Activated gamma-delta T cell treated with anti-CD3 and anti-CD28 coated beads, Interleukin-2, amount 50 U/mL, for 16 hours (primary cell): Measurements from ENCODE around the gene BAD.
"Not testable (repeated sequence)": the region's sequence is repeated elsewhere in the genome, so short reads cannot be mapped to it uniquely, and the experiment has no call there.

Experiments
- DNase-seq: peaks from one replicate; pipeline ENCODE4 v3.0.0-alpha.2; 2020; ENCODE audit warnings: low read depth

The BAD gene

DNA sequence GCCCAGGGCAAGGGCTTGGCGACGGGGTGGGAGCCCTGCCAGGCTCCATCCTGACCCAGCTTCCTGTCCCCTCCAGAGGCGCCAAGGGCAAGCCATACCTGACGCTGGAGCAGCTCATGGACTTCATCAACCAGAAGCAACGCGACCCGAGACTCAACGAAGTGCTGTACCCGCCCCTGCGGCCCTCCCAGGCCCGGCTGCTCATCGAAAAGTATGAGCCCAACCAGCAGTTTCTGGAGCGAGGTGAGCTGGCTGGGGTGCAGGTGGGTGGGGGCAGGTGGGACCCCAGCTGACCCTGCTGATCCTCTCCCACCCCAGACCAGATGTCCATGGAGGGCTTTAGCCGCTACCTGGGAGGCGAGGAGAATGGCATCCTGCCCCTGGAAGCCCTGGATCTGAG is 28.2 kb downstream of the BAD start:
- no peak for DNase-seq

GRCh38 chr11:64255135-64256128 is 29.0 kb downstream of the BAD start:
- no peak for DNase-seq

DNA sequence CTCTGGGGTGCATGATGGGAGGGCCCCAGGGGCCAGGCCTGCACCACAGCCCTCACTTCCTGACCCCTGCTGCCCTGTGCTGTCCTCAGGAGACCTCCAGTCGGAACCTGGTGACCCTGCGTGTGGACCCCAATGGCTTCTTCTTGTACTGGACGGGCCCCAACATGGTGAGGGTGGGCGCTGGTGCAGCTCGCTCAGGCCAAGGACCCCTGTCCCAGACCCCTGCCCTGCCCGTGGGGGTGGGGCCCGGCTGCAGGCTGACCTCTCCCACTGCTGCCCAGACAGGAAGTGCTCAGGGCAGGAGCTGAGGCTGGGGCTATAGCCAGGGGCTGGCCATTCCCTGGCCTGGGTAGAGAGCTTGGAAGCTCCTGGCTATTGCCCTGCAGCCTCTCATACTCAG is 30.1 kb downstream of the BAD start:
- no peak for DNase-seq

- DNase-seq: no peak
These were observed 31.0 kb downstream of the BAD start for GRCh38 chr11:64253481-64253880.

DNA sequence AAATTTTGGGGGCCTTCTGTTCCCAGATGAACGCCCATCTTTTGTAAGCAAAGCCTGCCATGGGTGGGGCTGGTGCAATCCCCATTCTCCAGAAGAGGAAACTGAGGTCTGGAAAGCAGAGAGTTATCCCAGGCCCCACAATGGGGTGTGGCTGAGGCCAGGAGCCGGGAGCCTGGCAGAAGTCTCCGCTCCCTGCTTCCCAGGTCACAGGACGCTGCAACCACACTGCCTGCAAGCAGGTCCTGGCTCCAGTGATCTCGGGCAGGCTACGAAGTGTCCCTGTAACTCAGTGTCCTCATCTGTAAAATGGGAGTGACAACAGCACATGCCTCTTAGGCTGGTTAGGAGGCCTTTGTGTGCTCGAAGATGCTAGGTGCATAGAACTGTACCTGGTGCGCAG is 31.4 kb downstream of the BAD start:
- no peak for DNase-seq

DNA sequence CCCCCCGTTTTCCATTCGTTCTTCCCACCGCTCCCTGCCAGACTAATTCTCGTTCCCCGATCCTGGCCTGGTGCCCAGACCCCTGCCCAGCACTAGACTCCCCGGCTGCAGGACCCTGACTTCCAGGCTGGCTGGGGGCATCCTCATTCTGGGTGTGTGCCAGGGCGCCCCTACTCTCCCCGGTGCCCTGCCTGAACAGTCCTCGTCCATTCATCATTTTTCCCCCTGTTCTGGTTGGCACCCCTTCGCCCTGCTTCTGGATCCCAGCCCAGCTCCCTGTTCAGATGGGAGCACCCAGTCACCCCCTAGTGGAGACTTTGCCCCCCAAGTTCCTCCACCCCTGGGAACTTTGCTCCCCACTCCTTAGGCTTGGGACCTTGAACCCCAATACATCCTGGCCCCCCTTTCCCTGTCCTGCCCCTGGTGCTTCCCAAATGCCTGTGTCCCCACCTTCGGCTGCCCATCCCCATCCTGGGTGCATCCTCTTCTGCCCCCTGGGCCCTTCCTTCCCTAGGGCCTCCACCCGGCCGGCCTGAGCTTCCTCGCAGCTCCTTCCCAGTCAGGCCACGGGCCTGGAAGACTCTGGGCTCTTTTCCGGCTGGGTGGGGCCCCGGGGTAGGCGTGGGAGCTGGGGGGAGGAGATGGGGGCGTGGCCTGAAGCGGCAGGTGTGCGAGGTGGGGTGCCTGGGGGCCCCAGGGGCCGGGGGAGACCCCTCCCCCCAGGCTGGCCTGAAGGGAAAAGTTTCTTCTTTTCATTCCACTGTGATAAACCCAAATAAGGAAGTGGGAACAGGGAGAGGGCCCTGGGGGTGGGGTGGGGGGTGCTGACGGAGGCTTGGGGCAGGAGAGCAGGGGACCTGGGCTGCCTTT is 32.2 kb downstream of the BAD start:
- DNase-seq: no peak

DNA sequence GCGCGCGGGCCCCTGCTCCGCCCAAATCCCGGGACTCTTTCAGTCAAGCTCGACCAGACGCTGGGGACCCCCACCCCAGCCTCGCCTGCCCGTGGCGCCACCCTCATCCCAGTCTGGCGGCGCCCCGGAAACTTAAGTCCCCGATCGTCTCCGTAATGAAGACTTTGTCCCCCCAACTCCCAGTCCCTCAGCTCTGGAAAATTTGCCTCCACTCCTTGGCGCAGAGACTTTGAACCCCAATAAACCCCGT is 32.8 kb downstream of the BAD start:
- DNase-seq: no peak

DNA sequence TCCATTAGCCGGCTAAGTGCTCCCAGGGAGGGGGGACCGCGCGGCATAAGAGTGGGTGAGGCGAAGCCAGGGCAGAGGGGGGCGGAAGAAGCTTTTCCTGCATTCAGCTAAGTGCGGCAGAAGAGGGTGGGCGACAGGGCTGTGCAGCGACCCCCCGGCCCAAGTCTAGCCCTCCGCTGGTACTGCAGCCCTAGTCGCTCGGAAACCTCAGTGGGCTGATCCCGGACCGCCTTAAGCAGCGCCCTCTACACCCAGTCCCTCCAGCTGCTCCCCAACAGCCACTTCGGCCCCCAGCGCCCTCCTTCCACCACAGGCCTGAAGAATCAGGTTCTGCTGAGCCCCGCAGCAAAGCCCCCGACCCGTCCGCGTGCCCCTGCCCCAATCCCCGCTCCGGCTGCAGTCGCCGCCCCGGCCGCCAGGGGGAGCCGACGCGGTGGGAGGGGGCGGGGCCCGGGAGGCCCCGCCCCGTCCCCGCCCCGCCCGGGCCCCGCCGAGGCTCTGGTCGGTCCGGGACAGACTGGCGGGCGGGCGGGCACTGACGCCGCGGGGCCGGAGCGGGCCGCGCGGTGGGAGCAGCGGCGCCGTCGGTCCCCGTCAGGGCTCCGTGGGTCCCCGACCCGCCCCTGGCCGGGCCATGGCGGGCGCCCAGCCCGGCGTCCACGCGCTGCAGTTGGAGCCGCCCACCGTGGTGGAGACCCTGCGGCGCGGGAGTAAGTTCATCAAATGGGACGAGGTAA is 33.3 kb downstream of the BAD start, which contains the start of gene PLCB3:
PLCB3 (plus strand) TSS at position 515 of the 737 bp plus-strand sequence; CDS start at position 635, 120 bp downstream.
- peak; percentile 51 for DNase-seq

- DNase-seq: no peak
These were observed 34.0 kb downstream of the BAD start for GRCh38 chr11:64250415-64251015.

- no peak for DNase-seq
These were observed 34.7 kb downstream of the BAD start for GRCh38 chr11:64249563-64250414.

- DNase-seq: no peak
These were observed 35.4 kb downstream of the BAD start for GRCh38 chr11:64249038-64249437.

GRCh38 chr11:64248578-64248977 is 35.9 kb downstream of the BAD start:
- DNase-seq: no peak

DNA sequence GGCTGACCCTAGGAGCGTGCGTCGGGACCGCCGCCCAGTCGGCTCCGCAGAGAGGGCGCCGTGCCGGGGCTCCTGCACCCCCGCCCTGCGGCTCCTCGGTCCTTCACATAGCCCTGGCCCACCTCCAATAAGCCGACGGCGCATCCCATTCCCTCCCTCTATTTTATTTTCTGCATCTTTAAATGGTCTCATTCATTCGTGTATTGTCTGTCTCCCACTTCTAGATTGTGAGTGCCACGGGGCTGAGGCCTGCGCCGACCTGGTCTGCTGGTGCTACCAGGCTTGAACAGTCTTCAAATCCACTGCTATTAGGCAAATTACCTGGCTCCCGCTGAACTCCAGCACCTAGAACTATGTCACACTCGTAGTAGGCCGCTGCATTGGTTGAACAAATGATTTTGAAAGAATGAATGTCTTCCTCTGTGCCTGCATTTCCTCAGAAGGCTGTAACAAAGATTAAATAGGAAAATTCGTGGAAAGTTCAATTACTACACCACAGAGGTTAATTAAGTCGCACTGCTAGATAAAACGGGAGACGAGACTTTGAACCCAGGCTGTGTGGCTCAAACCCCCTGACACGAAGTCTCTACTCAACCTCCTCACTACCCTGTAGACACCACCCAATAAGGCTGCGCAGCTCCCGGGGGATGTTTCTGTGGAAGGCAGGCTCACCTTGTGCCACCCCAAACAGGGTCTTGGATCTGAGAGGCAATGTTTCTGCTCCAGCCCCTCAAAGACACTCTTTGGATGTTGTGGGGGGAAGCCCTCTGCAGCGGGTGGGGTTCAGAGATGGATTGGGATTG is 36.5 kb downstream of the BAD start:
- DNase-seq: no peak

GRCh38 chr11:64246871-64247728 is 37.4 kb downstream of the BAD start, which contains the start of gene PPP1R14B:
PPP1R14B (minus strand) TSS chr11:64246943; CDS start chr11:64246673, 270 bp downstream.
- DNase-seq: peak; percentile 81

GRCh38 chr11:64246621-64246870 is 37.9 kb downstream of the BAD start:
- not testable (repeated sequence) for DNase-seq

DNA sequence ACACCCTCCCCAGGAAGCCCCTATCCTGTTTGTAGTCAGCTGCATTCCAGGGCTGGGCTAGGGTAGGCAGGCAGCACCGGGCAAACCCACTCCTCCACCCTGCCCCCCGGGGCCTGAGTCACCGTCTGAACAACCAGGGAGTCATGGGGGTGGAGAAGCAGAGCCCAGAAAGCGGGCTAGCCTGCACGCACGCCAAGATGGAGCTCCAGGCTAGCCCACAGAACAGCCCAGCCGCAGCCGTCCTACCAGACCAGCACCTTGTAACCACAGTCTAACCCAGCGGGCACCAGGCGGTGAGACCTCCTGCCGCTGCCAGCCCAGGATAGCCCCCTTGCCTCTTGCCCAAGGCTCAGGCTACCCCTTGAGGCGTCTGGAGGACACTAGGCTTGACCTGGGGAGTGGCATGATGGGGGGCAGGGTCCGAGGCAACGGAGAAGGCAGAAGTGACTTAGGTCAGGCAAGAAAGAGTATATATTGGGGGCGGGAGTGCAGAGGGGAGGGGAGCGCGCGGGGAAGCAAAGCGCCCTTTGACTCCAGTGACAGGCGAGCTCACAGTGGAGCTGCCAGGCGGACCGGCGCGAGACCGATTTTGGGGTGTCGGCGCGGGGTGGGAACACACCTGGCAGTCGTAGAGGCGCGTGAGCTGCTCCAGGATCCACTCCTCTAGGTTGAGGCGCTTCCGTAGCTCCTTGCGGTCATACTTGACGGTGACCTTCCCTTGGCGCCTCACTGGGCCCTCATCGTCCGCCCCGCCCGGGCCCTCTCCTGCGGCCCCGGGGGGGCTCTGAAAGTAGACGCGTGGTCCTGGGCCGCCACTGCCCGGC is 38.5 kb downstream of the BAD start:
- peak; percentile 68 for DNase-seq

DNA sequence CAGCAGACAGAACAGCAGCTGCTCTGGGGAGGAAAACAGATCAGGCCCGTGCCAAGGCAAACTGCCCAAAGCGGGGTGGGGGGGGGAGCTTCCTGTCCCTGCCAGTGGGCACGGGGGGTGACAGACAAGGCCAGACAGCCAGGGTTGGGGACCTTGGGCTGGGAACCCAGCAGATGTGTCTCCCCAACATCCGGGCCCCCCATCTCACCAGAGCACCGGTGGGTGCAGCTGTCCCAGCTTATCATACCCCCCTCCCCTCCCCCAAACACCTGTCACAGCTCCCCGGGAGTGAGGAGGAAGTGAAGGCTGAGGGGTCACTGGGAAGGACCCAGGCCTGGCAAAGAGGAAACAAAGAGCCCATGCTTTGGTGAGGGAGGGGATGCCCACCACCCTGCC is 39.1 kb downstream of the BAD start:
- DNase-seq: peak; percentile 39

DNA sequence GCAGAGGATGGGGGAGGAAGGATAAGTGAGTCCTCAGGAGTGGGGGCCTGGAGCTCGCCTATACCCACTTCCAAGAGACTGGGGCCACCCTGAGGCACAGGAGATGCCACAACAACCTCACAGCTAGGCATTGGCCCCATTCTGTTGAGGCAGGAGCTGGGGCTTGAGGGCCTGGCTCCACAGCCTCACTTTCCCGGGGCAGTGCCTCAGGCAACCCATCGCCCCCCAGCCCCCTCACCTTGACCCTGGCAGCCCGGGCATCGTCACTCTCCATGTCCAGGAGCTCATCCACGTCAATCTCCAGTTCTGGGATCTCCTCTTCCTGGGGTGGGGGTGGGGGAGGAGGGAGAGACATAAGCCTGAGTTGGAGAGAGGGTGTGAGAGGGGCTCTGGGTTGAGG is 39.5 kb downstream of the BAD start:
- DNase-seq: no peak
